Neural crest cell (in vitro differentiated cells): ENCODE data around the gene DARS1. TPM values are rescaled to one million over a fixed set of nuclear protein-coding genes. Genes with fewer than 3 reads are reported as not detected.

Experiments used
- DNase-seq: peaks from one replicate; pipeline ENCODE4 v3.0.0; 2021; ENCODE audit warnings: low read depth, mixed read lengths, low spot score
- H3K27ac Mint-ChIP-seq: one replicate; pipeline ENCODE4 v1.8.0; 2021; ENCODE audit warnings: mild to moderate bottlenecking, mixed read lengths; ENCODE audit not compliant: unreplicated experiment
- H3K27me3 Mint-ChIP-seq: 2 replicates; pipeline ENCODE4 v1.8.0; 2021; ENCODE audit warnings: low read depth, mild to moderate bottlenecking, mixed read lengths
- H3K36me3 Mint-ChIP-seq: 2 replicates; pipeline ENCODE4 v1.8.0; 2021; ENCODE audit warnings: low read depth, mild to moderate bottlenecking, mixed read lengths
- H3K4me1 Mint-ChIP-seq: 2 replicates; pipeline ENCODE4 v1.8.0; 2021; ENCODE audit warnings: mixed read lengths
- H3K4me3 Mint-ChIP-seq: one replicate; pipeline ENCODE4 v1.8.0; 2021; ENCODE audit warnings: mild to moderate bottlenecking, mixed read lengths
- H3K9me3 Mint-ChIP-seq: 2 replicates; pipeline ENCODE4 v1.8.0; 2021; ENCODE audit warnings: mixed read lengths
- CTCF ChIP-seq: fragments of 200-600 bp; sonication (generic); conservative IDR thresholded peaks from 2 replicates; pipeline ENCODE4 v1.5.0; 2021; ENCODE audit warnings: antibody characterized with exemption, mild to moderate bottlenecking
- total RNA-seq: library from RNA; stranded (reverse); gene quantifications from 2 replicates; pipeline ENCODE4 v1.2.1, GENCODE V29; 2021

DARS1 gene
- total RNA-seq, 1 donor from 2014 or later = 73.8 TPM

GRCh38 chr2:135909976-135910375, 75.5 kb downstream of the DARS1 start:
- no peak overlapping the region for H3K27ac Mint-ChIP-seq
- TF ChIP-seq CTCF = no peak
- no peaks in the 10 kb centered on the region for H3K27me3 Mint-ChIP-seq
- H3K4me1 Mint-ChIP-seq = no peaks in the 10 kb centered on the region
- H3K9me3 Mint-ChIP-seq = no peaks in the 10 kb centered on the region
- no peak for DNase-seq
- no peak overlapping the region for H3K4me3 Mint-ChIP-seq
- H3K36me3 Mint-ChIP-seq = peaks cover 17% of the 10 kb centered on the region

- Mint-ChIP-seq H3K4me1 (no peaks in the 10 kb centered on the region), H3K4me3 (no peak overlapping the region), H3K27me3 (no peaks in the 10 kb centered on the region), H3K36me3 (peaks cover 19% of the 10 kb centered on the region), H3K27ac (no peak overlapping the region), H3K9me3 (peaks cover under 1% of the 10 kb centered on the region)
- TF ChIP-seq CTCF = no peak
- no peak for DNase-seq
Measured at GRCh38 chr2:135905679-135906078, 79.7 kb downstream of the DARS1 start.

GRCh38 chr2:135904341-135904989, 81.0 kb downstream of the DARS1 start:
- no peak for TF ChIP-seq CTCF
- Mint-ChIP-seq H3K4me3 (no peak overlapping the region), H3K9me3 (peaks cover 4% of the 10 kb centered on the region), H3K36me3 (peaks cover 18% of the 10 kb centered on the region), H3K27ac (no peak overlapping the region), H3K27me3 (no peaks in the 10 kb centered on the region), H3K4me1 (no peaks in the 10 kb centered on the region)
- no peak for DNase-seq

- TF ChIP-seq CTCF = no peak
- H3K27ac Mint-ChIP-seq = no peak overlapping the region
- H3K36me3 Mint-ChIP-seq = peaks cover 18% of the 10 kb centered on the region
- no peak for DNase-seq
- peaks cover 9% of the 10 kb centered on the region for H3K9me3 Mint-ChIP-seq
- no peaks in the 10 kb centered on the region for H3K4me1 Mint-ChIP-seq
- H3K27me3 Mint-ChIP-seq = no peaks in the 10 kb centered on the region
- no peak overlapping the region for H3K4me3 Mint-ChIP-seq
Measured at GRCh38 chr2:135903650-135904049, 81.8 kb downstream of the DARS1 start.

- Mint-ChIP-seq H3K36me3 (peaks cover 11% of the 10 kb centered on the region), H3K27ac (no peak overlapping the region), H3K4me1 (no peaks in the 10 kb centered on the region), H3K9me3 (peaks cover 9% of the 10 kb centered on the region), H3K27me3 (no peaks in the 10 kb centered on the region), H3K4me3 (no peak overlapping the region)
- TF ChIP-seq CTCF = no peak
- DNase-seq = no peak
Measured at GRCh38 chr2:135899567-135899966, 85.9 kb downstream of the DARS1 start.
